MM.1S (cell line): ENCODE results near the gene EIPR1.

Source experiments
- DNase-seq: peaks from one replicate; pipeline ENCODE4 v3.0.0-alpha.2; 2015
- H2AFZ ChIP-seq: fragments of 300-600 bp; sonication (generic); 2 replicates; pipeline ENCODE4 v1.6.0; 2016; ENCODE audit warnings: antibody characterized with exemption, low read length
- H3F3A ChIP-seq: fragments of 300-600 bp; sonication (generic); 2 replicates; pipeline ENCODE4 v1.6.1; 2016; ENCODE audit warnings: mild to moderate bottlenecking, antibody characterized with exemption, low read length, moderate library complexity, mixed read lengths; ENCODE audit not compliant: insufficient read depth
- H3K27ac ChIP-seq: fragments of 300-600 bp; sonication (generic); 2 replicates; pipeline ENCODE4 v1.5.1; 2016; ENCODE audit warnings: mild to moderate bottlenecking, low read length
- H3K27me3 ChIP-seq: fragments of 300-600 bp; sonication (generic); replicated peaks from 2 replicates; pipeline ENCODE4 v1.6.0; 2016; ENCODE audit warnings: low read length; ENCODE audit not compliant: insufficient read depth
- H3K36me3 ChIP-seq: fragments of 300-600 bp; sonication (generic); replicated peaks from 2 replicates; pipeline ENCODE4 v1.6.1; 2016; ENCODE audit warnings: mild to moderate bottlenecking, low read length, mixed read lengths; ENCODE audit not compliant: insufficient read depth
- H3K4me1 ChIP-seq: fragments of 300-600 bp; sonication (generic); 2 replicates; pipeline ENCODE4 v1.6.1; 2016; ENCODE audit warnings: low read length, mixed read lengths
- H3K4me2 ChIP-seq: fragments of 300-600 bp; sonication (generic); 2 replicates; pipeline ENCODE4 v1.6.0; 2016; ENCODE audit warnings: low read depth, low read length
- H3K4me3 ChIP-seq: fragments of 300-600 bp; sonication (generic); 2 replicates; pipeline ENCODE4 v1.5.1; 2016; ENCODE audit warnings: low read length, mixed read lengths
- H3K79me2 ChIP-seq: fragments of 300-600 bp; sonication (generic); 2 replicates; pipeline ENCODE4 v1.6.1; 2016; ENCODE audit warnings: mixed run types, low read length, mixed read lengths
- H3K9ac ChIP-seq: fragments of 300-600 bp; sonication (generic); 2 replicates; pipeline ENCODE4 v1.6.1; 2016; ENCODE audit warnings: low read length, mixed read lengths
- H3K9me2 ChIP-seq: fragments of 300-600 bp; sonication (generic); replicated peaks from 2 replicates; pipeline ENCODE4 v1.6.1; 2016; ENCODE audit warnings: mild to moderate bottlenecking, low read length, mixed read lengths; ENCODE audit not compliant: insufficient read depth
- H3K9me3 ChIP-seq: fragments of 300-600 bp; sonication (generic); replicated peaks from 2 replicates; pipeline ENCODE4 v1.6.1; 2016; ENCODE audit warnings: mild to moderate bottlenecking, low read length, mixed read lengths; ENCODE audit not compliant: insufficient read depth
- H4K20me1 ChIP-seq: fragments of 300-600 bp; sonication (generic); 2 replicates; pipeline ENCODE4 v1.6.1; 2016; ENCODE audit warnings: mild to moderate bottlenecking, low read length, moderate library complexity, mixed read lengths; ENCODE audit not compliant: insufficient read depth
- CTCF ChIP-seq: fragments of 300-600 bp; sonication (generic); IDR thresholded peaks from 2 replicates; pipeline ENCODE4 v1.5.1; 2016; ENCODE audit warnings: antibody characterized with exemption, low read length, mixed read lengths
- EZH2 ChIP-seq: fragments of 300-600 bp; sonication (generic); optimal IDR thresholded peaks from 2 replicates; pipeline ENCODE3; 2017; ENCODE audit warnings: low read depth, mild to moderate bottlenecking, antibody characterized with exemption, low read length, mixed read lengths
- EZH2phosphoT487 ChIP-seq: fragments of 300-600 bp; sonication (generic); IDR thresholded peaks from 2 replicates; pipeline ENCODE4 v1.6.1; 2018; ENCODE audit warnings: antibody characterized with exemption, low read length

The EIPR1 gene

GRCh38 chr2:3311601-3312000, 66.0 kb downstream of the EIPR1 start:
- DNase-seq, result no peak
- H2AFZ ChIP-seq, result no peak overlapping the region
- no peak overlapping the region for H3K9ac ChIP-seq
- no peak overlapping the region for H3K4me2 ChIP-seq
- no peaks in the 10 kb centered on the region for H3K27me3 ChIP-seq
- H3F3A ChIP-seq, result no peaks in the 10 kb centered on the region
- H3K9me2 ChIP-seq, result no peaks in the 10 kb centered on the region
- H3K4me3 ChIP-seq, result no peak overlapping the region
- H4K20me1 ChIP-seq, result no peaks in the 10 kb centered on the region
- H3K27ac ChIP-seq, result no peak overlapping the region
- TF ChIP-seq EZH2 (no peak), EZH2phosphoT487 (no peak), CTCF (no peak)
- H3K9me3 ChIP-seq, result no peaks in the 10 kb centered on the region
- no peaks in the 10 kb centered on the region for H3K36me3 ChIP-seq
- H3K79me2 ChIP-seq, result no peaks in the 10 kb centered on the region
- no peaks in the 10 kb centered on the region for H3K4me1 ChIP-seq

DNA sequence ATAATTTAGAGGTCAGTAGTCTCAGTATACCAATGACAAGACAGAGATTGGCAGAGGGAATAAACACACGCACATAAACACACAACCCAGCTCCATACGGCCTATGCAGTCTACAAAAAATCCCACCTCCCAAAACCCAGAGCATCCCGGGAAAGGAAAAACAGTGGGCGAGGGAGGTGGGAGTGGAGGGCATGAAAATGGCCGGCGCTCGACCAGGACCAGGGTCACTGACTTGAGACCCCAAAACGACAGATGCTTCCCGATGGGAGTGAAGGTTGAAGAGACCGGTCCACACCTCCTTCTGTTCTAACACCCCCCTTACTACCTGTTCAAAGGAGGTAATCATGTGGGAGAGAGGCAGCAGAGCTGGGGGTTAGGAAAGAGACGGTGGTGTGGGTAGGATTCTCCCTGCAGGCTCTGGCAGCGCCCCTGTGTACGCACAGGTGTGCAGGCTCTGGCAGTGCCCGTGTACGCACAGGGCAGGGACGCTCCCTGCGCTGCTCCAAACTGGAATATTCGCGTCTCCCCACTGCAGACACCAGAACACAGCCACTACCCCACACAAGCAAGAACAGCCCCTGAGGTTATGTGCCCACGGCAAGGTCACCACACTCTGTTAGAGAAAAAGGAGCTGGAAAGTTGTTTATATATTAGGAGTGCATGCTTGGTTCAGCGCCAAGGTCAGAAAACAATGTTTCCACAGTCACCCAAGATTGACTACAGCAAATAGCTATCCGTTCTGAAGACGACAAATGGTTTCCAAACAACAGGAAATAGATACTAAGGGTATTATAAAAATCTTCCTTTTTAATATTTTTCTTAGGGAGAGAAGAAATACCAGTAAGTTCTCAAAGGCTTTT, 67.9 kb downstream of the EIPR1 start:
- no peaks in the 10 kb centered on the region for H3K9me3 ChIP-seq
- H3K4me3 ChIP-seq, result no peak overlapping the region
- no peak overlapping the region for H3K4me2 ChIP-seq
- H3K4me1 ChIP-seq, result no peaks in the 10 kb centered on the region
- no peak for DNase-seq
- H3K9me2 ChIP-seq, result no peaks in the 10 kb centered on the region
- no peaks in the 10 kb centered on the region for H3K79me2 ChIP-seq
- TF ChIP-seq EZH2phosphoT487, result no peak
- TF ChIP-seq CTCF, result no peak
- no peak for TF ChIP-seq EZH2
- H3K27ac ChIP-seq, result no peak overlapping the region
- H3K36me3 ChIP-seq, result no peaks in the 10 kb centered on the region
- H3K9ac ChIP-seq, result no peak overlapping the region
- H4K20me1 ChIP-seq, result no peaks in the 10 kb centered on the region
- no peak overlapping the region for H2AFZ ChIP-seq
- H3F3A ChIP-seq, result no peaks in the 10 kb centered on the region
- no peaks in the 10 kb centered on the region for H3K27me3 ChIP-seq

DNA sequence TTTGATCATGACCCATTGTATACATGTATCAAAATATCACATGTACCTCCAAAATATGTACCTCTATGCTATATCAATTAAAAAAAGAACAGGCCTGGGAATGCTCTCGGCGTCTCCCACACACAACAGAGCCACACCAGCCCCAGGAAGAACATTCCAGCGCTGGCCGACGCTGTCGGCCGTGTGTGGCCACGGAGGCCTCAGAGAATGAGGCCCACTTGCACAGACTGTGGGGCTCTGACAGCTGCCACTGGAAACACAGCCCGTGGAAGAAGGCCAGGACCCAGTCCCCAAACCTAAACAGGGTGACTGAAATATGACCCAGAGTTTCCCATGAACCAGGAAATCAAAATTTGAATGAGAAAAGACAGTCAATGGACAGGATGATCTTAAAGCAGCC, 69.7 kb downstream of the EIPR1 start:
- Histone ChIP-seq H3K9me3 (no peaks in the 10 kb centered on the region), H3K4me3 (no peak overlapping the region), H3K36me3 (no peaks in the 10 kb centered on the region), H3K79me2 (no peaks in the 10 kb centered on the region), H2AFZ (no peak overlapping the region), H3F3A (no peaks in the 10 kb centered on the region), H3K27me3 (no peaks in the 10 kb centered on the region), H3K4me1 (no peaks in the 10 kb centered on the region), H3K9ac (no peak overlapping the region), H3K4me2 (no peak overlapping the region), H4K20me1 (no peaks in the 10 kb centered on the region), H3K27ac (no peak overlapping the region), H3K9me2 (no peaks in the 10 kb centered on the region)
- TF ChIP-seq EZH2phosphoT487, result no peak
- TF ChIP-seq EZH2, result no peak
- TF ChIP-seq CTCF, result no peak
- no peak for DNase-seq
